K562 (cell line): ENCODE measurements around the gene GPR22. TPM values are rescaled to one million over a fixed set of nuclear protein-coding genes. Genes with fewer than 3 reads are reported as not detected.

Experiments used
- ATAC-seq: fragments of 200-7000 bp; cut with Tn5 transposase; 3 replicates; pipeline ENCODE4 v1.9.1; 2020; ENCODE audit warnings: moderate library complexity
- Bru-seq: library from RNA; stranded (reverse); fragments of 400-500 nt; gene quantifications from one replicate; lab custom pipeline; 2021; lab: Mats Ljungman, UMichigan
- BruChase-seq, 2 experiments: library from RNA; stranded (reverse); fragments of 400-500 nt; gene quantifications; one replicate each; lab custom pipeline; 2021; lab: Mats Ljungman, UMichigan
- BruUV-seq: library from RNA; stranded (reverse); fragments of 400-500 nt; replicated peaks from 2 replicates; lab custom pipeline; 2021; lab: Mats Ljungman, UMichigan
- CTCF ChIA-PET: fragments of 300-600 bp; formaldehyde crosslinking; extraction: SDS; loops from one replicate; lab custom pipeline; 2021; ENCODE audit warnings: low intra/inter-chr PET ratio; lab: Yijun Ruan, JAX
- POLR2A ChIA-PET: fragments of 300-600, 350-650 bp; sonication (Branson Sonifier 250); formaldehyde crosslinking; extraction: SDS; loops from one replicate; lab custom pipeline; 2021; ENCODE audit warnings: antibody characterized with exemption, inconsistent platforms; lab: Yijun Ruan, JAX
- DNase-seq, 4 experiments: peaks; one replicate each; pipeline versions ENCODE4 v3.0.0 to v3.0.0-alpha.2; 2011 to 2018; ENCODE audit warnings: low spot score in 3 of 4, mixed read lengths in 3 of 4; ENCODE audit errors: extremely low read depth in 1 of 4
- FAIRE-seq: peaks from 2 replicates; lab custom pipeline; 2011; peaks lifted over from hg19 to GRCh38; lab: Jason Lieb, UNC
- H2AFZ ChIP-seq: 2 replicates; pipeline ENCODE4 v1.6.0; 2011; ENCODE audit warnings: low read depth, low read length, control low read depth, inconsistent platforms
- H3K27ac ChIP-seq: fragments of 200-600 bp; 3 replicates; pipeline ENCODE4 v1.8.0; 2011; ENCODE audit warnings: low read depth, mild to moderate bottlenecking, control low read depth, inconsistent platforms, low read length, moderate library complexity, mixed read lengths; ENCODE audit errors: extremely low read depth
- H3K27me3 ChIP-seq, 2 experiments: fragments of 300-600 bp in 1 of 2; 2 replicates in 1 of 2; 3 replicates in 1 of 2; pipeline versions ENCODE4 v1.6.0 to v1.8.0; 2011; ENCODE audit warnings: inconsistent platforms in 2 of 2, low read length in 2 of 2, mild to moderate bottlenecking in 1 of 2, mixed read lengths in 1 of 2, moderate library complexity in 1 of 2; ENCODE audit not compliant: control insufficient read depth in 2 of 2, insufficient read depth in 2 of 2
- H3K36me3 ChIP-seq: fragments of 300-600 bp; 3 replicates; pipeline ENCODE4 v1.8.0; 2011; ENCODE audit warnings: mild to moderate bottlenecking, low read length, inconsistent platforms; ENCODE audit not compliant: control insufficient read depth, insufficient read depth
- H3K4me1 ChIP-seq, 2 experiments: fragments of 200-600 bp in 1 of 2; replicated peaks in 1 of 2; 2 replicates in 1 of 2; 3 replicates in 1 of 2; pipeline versions ENCODE4 v1.5.1 to v1.8.0; 2011; ENCODE audit warnings: inconsistent platforms in 2 of 2, low read length in 2 of 2, mild to moderate bottlenecking in 1 of 2, mixed read lengths in 1 of 2, moderate library complexity in 1 of 2; ENCODE audit not compliant: control insufficient read depth in 2 of 2, insufficient read depth in 2 of 2
- H3K4me2 ChIP-seq: 2 replicates; pipeline ENCODE4 v1.6.1; 2011; ENCODE audit warnings: low read length, control low read depth, inconsistent platforms, mixed read lengths; ENCODE audit not compliant: insufficient read depth
- H3K4me3 ChIP-seq: fragments of 200-600 bp; sonication (generic), shearing (Covaris generic); 2 replicates; pipeline ENCODE4 v1.5.1; 2016; ENCODE audit warnings: control low read depth, inconsistent platforms
- H3K79me2 ChIP-seq: fragments of 200-600 bp; 3 replicates; pipeline ENCODE4 v1.8.0; 2011; ENCODE audit warnings: low read length, inconsistent platforms; ENCODE audit not compliant: control insufficient read depth, insufficient read depth
- H3K9ac ChIP-seq, 2 experiments: 2 replicates each; pipeline versions ENCODE4 v1.6.0 to v1.6.1; 2011; ENCODE audit warnings: low read depth in 2 of 2, low read length in 2 of 2, control low read depth in 1 of 2, inconsistent platforms in 1 of 2, mild to moderate bottlenecking in 1 of 2, mixed read lengths in 1 of 2; ENCODE audit not compliant: insufficient read depth in 1 of 2
- H3K9me1 ChIP-seq: one replicate; pipeline ENCODE4 v1.6.0; 2011; ENCODE audit warnings: inconsistent platforms, mild to moderate bottlenecking, low read length, moderate library complexity; ENCODE audit not compliant: control insufficient read depth, insufficient read depth
- H3K9me3 ChIP-seq: replicated peaks from 2 replicates; pipeline ENCODE4 v1.5.1; 2011; ENCODE audit warnings: low read depth, low read length, inconsistent platforms; ENCODE audit not compliant: control insufficient read depth, insufficient read depth
- H4K20me1 ChIP-seq: replicated peaks from 2 replicates; pipeline ENCODE4 v1.6.1; 2011; ENCODE audit warnings: low read length, inconsistent platforms, mixed read lengths; ENCODE audit not compliant: control insufficient read depth, insufficient read depth
- HDAC2 ChIP-seq: fragments of 450-650 bp; IDR thresholded peaks from 2 replicates; pipeline ENCODE4 v1.6.1; 2016; ENCODE audit warnings: mild to moderate bottlenecking
- WGBS: fragments of 100-300 bp; shearing (Covaris generic); methylation state at CpG from one replicate; pipeline ENCODE4 v1.1.6; 2016; ENCODE audit warnings: low coverage, mixed read lengths; ENCODE audit not compliant: insufficient coverage; ENCODE audit errors: missing lambda C conversion rate; 5-methylcytosine and 5-hydroxymethylcytosine counted together
- in situ Hi-C: fragments of 300-500 bp; cut with MboI; formaldehyde crosslinking; loops from 4 replicates; pipeline ENCODE4 v1.15.0; 2018; ENCODE audit warnings: inconsistent platforms, mixed read lengths
- intact Hi-C: fragments of 100-400 bp; cut with micrococcal nuclease; formaldehyde crosslinking; loops from 2 replicates; pipeline ENCODE4 v1.14.2; 2022
- long read RNA-seq, 3 experiments: library from polyadenylated mRNA in 2 of 3; library from RNA in 1 of 3; unstranded in 2 of 3; stranded (forward) in 1 of 3; transcript quantifications; one replicate each; pipeline ENCODE4 v2.0.0, GENCODE V29; 2019 to 2022
- polyA minus RNA-seq, 3 experiments: library from RNA; depleted of rRNA, polyadenylated mRNA; stranded (reverse); fragments of >200 nt; gene quantifications; 2 replicates each; pipeline ENCODE4 v1.2.3, GENCODE V29; 2011
- polyA plus RNA-seq, 8 experiments: library from polyadenylated mRNA; depleted of rRNA in 4 of 8; stranded (reverse) in 5 of 8; unstranded in 3 of 8; fragments of >200 nt; fragmentation: Nextera tagmentation in 2 of 8; fragmentation: Illumina TruSeq in 1 of 8; extraction: Ambion mirVana in 2 of 8; extraction: Trizol in 1 of 8; gene quantifications; 2 replicates each; pipeline versions ENCODE4 v1.2.1 to v1.2.3, GENCODE V29; 2011 to 2014; ENCODE audit warnings: inconsistent platforms in 1 of 8, missing spikeins in 1 of 8
- total RNA-seq, 7 experiments: library from RNA; depleted of rRNA in 6 of 7; stranded (reverse); fragments of >200 nt in 6 of 7; fragmentation: Illumina TruSeq in 2 of 7; extraction: Trizol in 2 of 7; gene quantifications; 2 replicates each; pipeline versions ENCODE4 v1.2.1 to v1.2.3, GENCODE V29; 2011 to 2021; ENCODE audit warnings: low replicate concordance in 1 of 7
- TF ChIP-seq, protein P1 (sequence below): fragments of 450-650 bp; IDR thresholded peaks from 2 replicates; pipeline ENCODE4 v1.6.1; 2017; ENCODE audit warnings: mild to moderate bottlenecking, moderate library complexity
- TF ChIP-seq, protein P2 (sequence below): sonication (generic); formaldehyde crosslinking; IDR thresholded peaks from 2 replicates; pipeline ENCODE4 v1.8.1; 2023; ENCODE audit warnings: mild to moderate bottlenecking, missing genetic modification reagents, moderate library complexity

Gene GPR22, protein sequence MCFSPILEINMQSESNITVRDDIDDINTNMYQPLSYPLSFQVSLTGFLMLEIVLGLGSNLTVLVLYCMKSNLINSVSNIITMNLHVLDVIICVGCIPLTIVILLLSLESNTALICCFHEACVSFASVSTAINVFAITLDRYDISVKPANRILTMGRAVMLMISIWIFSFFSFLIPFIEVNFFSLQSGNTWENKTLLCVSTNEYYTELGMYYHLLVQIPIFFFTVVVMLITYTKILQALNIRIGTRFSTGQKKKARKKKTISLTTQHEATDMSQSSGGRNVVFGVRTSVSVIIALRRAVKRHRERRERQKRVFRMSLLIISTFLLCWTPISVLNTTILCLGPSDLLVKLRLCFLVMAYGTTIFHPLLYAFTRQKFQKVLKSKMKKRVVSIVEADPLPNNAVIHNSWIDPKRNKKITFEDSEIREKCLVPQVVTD
- total RNA-seq (2011; cell fraction: chromatin; rRNA removed; ENCODE audit: low replicate concordance): 0.33 TPM in 1 of 2 replicates, not detected in the other
- total RNA-seq (2011; cell fraction: nucleolus; rRNA removed): not detected in 2 replicates
- not detected in 2 replicates for total RNA-seq (2011; cell fraction: nucleoplasm; rRNA removed)
- total RNA-seq (2014; rRNA removed) (not detected in 2 replicates), total RNA-seq (2014; rRNA removed; fragmentation: Illumina TruSeq; extraction: Trizol) (not detected in 2 replicates), total RNA-seq (2015; rRNA removed; fragmentation: Illumina TruSeq; extraction: Trizol) (not detected in 2 replicates), total RNA-seq (2021) (not detected in 2 replicates), polyA plus RNA-seq (2011; rRNA removed) (not detected in 2 replicates), polyA plus RNA-seq (2014; fragmentation: Illumina TruSeq; extraction: Trizol) (not detected in 2 replicates), polyA plus RNA-seq (2014; fragmentation: Nextera tagmentation; extraction: Ambion mirVana) (under 1 TPM; 0.07 to 0.20 TPM), polyA plus RNA-seq (2014; rRNA removed) (not detected in 2 replicates), polyA minus RNA-seq (2011; rRNA and poly(A)+ RNA removed) (not detected in 2 replicates), Bru-seq, nascent RNA (not detected), BruChase-seq, experiment 1, labeled RNA remaining after a 2-hour chase (not detected), BruChase-seq, experiment 2, labeled RNA remaining after a 6-hour chase (not detected)
- not detected in 2 replicates for polyA plus RNA-seq (2011; cell fraction: cytosol; rRNA removed)
- polyA plus RNA-seq (2011; cell fraction: nucleus; rRNA removed): not detected in 2 replicates
- 0.11 TPM in 1 of 2 replicates, not detected in the other for polyA plus RNA-seq (2012)
- polyA minus RNA-seq (2011; cell fraction: cytosol; rRNA and poly(A)+ RNA removed): not detected in 2 replicates
- polyA minus RNA-seq (2011; cell fraction: nucleus; rRNA and poly(A)+ RNA removed): 0.11 and 0.27 TPM in 2 replicates
- long read RNA-seq, experiment 1: 0 reads
- long read RNA-seq, experiment 2: 0 reads
- long read RNA-seq, experiment 3: 0 reads

DNA sequence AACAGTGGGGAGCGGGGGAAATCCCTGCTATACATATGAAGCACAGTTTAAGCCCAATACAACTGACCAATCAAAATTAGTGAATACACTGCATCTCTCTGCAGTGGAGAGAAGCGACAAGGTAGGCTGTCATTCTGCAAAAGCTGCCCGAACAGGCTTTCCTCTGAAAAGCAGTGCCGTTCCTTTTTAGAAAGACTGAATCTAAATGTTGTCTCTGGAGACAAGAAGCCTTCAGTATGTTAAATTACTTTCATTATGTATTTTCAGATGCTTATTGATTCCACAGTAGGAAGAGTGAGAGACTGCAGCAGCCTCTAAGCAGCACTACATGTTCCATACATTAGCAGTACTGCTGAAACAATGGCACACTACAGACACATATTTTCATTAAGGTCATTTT lies at the start of gene GPR22:
Gene GPR22, plus strand, starts transcription at position 129 of the 400 bp plus-strand sequence. CDS start 4,004 bp downstream, outside the sequence.
- no peak for FAIRE-seq
- Histone ChIP-seq H3K4me3 (no peak within 1 kb of the TSS), H3K9me3 (no peaks in the 10 kb centered on the region), H3K4me1 (no peaks in the 10 kb centered on the region), H3K79me2 (no peaks in the 10 kb centered on the region)
- 85% methylated on average over 4 of the region's 4 CpGs for WGBS
- TF ChIP-seq, protein P1, sequence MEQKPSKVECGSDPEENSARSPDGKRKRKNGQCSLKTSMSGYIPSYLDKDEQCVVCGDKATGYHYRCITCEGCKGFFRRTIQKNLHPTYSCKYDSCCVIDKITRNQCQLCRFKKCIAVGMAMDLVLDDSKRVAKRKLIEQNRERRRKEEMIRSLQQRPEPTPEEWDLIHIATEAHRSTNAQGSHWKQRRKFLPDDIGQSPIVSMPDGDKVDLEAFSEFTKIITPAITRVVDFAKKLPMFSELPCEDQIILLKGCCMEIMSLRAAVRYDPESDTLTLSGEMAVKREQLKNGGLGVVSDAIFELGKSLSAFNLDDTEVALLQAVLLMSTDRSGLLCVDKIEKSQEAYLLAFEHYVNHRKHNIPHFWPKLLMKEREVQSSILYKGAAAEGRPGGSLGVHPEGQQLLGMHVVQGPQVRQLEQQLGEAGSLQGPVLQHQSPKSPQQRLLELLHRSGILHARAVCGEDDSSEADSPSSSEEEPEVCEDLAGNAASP: no peak
- no peak for TF ChIP-seq HDAC2
- TF ChIP-seq, protein P2, sequence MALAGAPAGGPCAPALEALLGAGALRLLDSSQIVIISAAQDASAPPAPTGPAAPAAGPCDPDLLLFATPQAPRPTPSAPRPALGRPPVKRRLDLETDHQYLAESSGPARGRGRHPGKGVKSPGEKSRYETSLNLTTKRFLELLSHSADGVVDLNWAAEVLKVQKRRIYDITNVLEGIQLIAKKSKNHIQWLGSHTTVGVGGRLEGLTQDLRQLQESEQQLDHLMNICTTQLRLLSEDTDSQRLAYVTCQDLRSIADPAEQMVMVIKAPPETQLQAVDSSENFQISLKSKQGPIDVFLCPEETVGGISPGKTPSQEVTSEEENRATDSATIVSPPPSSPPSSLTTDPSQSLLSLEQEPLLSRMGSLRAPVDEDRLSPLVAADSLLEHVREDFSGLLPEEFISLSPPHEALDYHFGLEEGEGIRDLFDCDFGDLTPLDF (CRISPR knock-in tag): no peak
- TF ChIP-seq, all 486 proteins: peak for 0
- no TSS peak for BruUV-seq
- H3K9ac ChIP-seq: no peak within 1 kb of the TSS
- in situ Hi-C loops: no loop called here
- H3K36me3 ChIP-seq: 0 out of 3 replicates have a peak, but pooled peaks cover 3% of the 10 kb centered on the region
- no peaks in the 10 kb centered on the region for H3K27me3 ChIP-seq
- H4K20me1 ChIP-seq: no peaks in the 10 kb centered on the region
- H3K27ac ChIP-seq: no peak within 1 kb of the TSS
- ATAC-seq: peak; percentile 64
- CTCF ChIA-PET: no interaction called here
- DNase-seq: no peak
- no peak within 1 kb of the TSS for H2AFZ ChIP-seq
- H3K9me1 ChIP-seq: no peaks in the 10 kb centered on the region
- intact Hi-C loops: loop anchor here (10.0 kb wide), 1 partner anchor 675 kb away; no protein-coding TSS in a partner anchor
- no peak within 1 kb of the TSS for H3K4me2 ChIP-seq
- POLR2A ChIA-PET: no interaction called here
